HL-60 (cell line): ENCODE measurements around the gene ZNF648.
A peak's percentile ranks its signal among the peaks of the same experiment; 100 is the strongest.

ENCODE experiments used
- DNase-seq, 2 experiments: peaks; one replicate each; pipeline ENCODE4 v3.0.0-alpha.2; 2010 to 2020; ENCODE audit warnings: low read depth in 1 of 2, low spot score in 1 of 2
- H3K27ac ChIP-seq: fragments of 250-450 bp; sonication (Bioruptor Pico); replicated peaks from 2 replicates; pipeline ENCODE4 v1.5.1; 2020; ENCODE audit warnings: mild to moderate bottlenecking, moderate library complexity
- H3K27me3 ChIP-seq: fragments of 250-450 bp; sonication (Bioruptor Pico); 2 replicates; pipeline ENCODE4 v1.5.1; 2021; ENCODE audit warnings: mild to moderate bottlenecking, moderate library complexity; ENCODE audit not compliant: insufficient read depth, poor library complexity, severe bottlenecking
- H3K4me3 ChIP-seq: replicated peaks from 2 replicates; pipeline ENCODE4 v1.5.1; 2011; ENCODE audit warnings: mild to moderate bottlenecking, control low read depth, low read length; ENCODE audit not compliant: insufficient read depth
- GABPA ChIP-seq: IDR thresholded peaks from 2 replicates; pipeline ENCODE4 v1.6.1; 2012; ENCODE audit warnings: low read depth
- POLR2AphosphoS5 ChIP-seq: IDR thresholded peaks from 2 replicates; pipeline ENCODE4 v1.6.1; 2012; ENCODE audit warnings: low read depth
- SPI1 ChIP-seq: IDR thresholded peaks from 2 replicates; pipeline ENCODE4 v1.6.1; 2012; ENCODE audit warnings: low read depth, mild to moderate bottlenecking, borderline replicate concordance
- long read RNA-seq: library from polyadenylated mRNA; unstranded; transcript quantifications from one replicate; pipeline ENCODE4 v2.0.0, GENCODE V29; 2020
- TF ChIP-seq, protein P1 (sequence below): IDR thresholded peaks from 2 replicates; pipeline ENCODE4 v1.6.1; 2012; ENCODE audit warnings: low read depth; ENCODE audit not compliant: insufficient replicate concordance
- TF ChIP-seq, protein P2 (sequence below): IDR thresholded peaks from one replicate; pipeline ENCODE4 v1.5.1; 2011; ENCODE audit warnings: low read length, control low read depth, inconsistent platforms; ENCODE audit not compliant: insufficient read depth

The ZNF648 gene
- long read RNA-seq, result 0 reads

GRCh38 chr1:182061594-182061993 lies at the start of gene ZNF648:
Gene ZNF648, minus strand, starts transcription at chr1:182061712. Its CDS starts 3,702 bp downstream, at chr1:182058010.
- H3K27ac ChIP-seq, result no peak within 1 kb of the TSS
- TF ChIP-seq, protein P1, sequence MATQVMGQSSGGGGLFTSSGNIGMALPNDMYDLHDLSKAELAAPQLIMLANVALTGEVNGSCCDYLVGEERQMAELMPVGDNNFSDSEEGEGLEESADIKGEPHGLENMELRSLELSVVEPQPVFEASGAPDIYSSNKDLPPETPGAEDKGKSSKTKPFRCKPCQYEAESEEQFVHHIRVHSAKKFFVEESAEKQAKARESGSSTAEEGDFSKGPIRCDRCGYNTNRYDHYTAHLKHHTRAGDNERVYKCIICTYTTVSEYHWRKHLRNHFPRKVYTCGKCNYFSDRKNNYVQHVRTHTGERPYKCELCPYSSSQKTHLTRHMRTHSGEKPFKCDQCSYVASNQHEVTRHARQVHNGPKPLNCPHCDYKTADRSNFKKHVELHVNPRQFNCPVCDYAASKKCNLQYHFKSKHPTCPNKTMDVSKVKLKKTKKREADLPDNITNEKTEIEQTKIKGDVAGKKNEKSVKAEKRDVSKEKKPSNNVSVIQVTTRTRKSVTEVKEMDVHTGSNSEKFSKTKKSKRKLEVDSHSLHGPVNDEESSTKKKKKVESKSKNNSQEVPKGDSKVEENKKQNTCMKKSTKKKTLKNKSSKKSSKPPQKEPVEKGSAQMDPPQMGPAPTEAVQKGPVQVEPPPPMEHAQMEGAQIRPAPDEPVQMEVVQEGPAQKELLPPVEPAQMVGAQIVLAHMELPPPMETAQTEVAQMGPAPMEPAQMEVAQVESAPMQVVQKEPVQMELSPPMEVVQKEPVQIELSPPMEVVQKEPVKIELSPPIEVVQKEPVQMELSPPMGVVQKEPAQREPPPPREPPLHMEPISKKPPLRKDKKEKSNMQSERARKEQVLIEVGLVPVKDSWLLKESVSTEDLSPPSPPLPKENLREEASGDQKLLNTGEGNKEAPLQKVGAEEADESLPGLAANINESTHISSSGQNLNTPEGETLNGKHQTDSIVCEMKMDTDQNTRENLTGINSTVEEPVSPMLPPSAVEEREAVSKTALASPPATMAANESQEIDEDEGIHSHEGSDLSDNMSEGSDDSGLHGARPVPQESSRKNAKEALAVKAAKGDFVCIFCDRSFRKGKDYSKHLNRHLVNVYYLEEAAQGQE, result no peak
- TF ChIP-seq, protein P2, sequence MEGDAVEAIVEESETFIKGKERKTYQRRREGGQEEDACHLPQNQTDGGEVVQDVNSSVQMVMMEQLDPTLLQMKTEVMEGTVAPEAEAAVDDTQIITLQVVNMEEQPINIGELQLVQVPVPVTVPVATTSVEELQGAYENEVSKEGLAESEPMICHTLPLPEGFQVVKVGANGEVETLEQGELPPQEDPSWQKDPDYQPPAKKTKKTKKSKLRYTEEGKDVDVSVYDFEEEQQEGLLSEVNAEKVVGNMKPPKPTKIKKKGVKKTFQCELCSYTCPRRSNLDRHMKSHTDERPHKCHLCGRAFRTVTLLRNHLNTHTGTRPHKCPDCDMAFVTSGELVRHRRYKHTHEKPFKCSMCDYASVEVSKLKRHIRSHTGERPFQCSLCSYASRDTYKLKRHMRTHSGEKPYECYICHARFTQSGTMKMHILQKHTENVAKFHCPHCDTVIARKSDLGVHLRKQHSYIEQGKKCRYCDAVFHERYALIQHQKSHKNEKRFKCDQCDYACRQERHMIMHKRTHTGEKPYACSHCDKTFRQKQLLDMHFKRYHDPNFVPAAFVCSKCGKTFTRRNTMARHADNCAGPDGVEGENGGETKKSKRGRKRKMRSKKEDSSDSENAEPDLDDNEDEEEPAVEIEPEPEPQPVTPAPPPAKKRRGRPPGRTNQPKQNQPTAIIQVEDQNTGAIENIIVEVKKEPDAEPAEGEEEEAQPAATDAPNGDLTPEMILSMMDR, result no peak
- TF ChIP-seq GABPA (no peak), SPI1 (no peak), POLR2AphosphoS5 (no peak)
- H3K4me3 ChIP-seq, result no peak within 1 kb of the TSS
- DNase-seq, result no peak
- H3K27me3 ChIP-seq, result no peaks in the 10 kb centered on the region

- Histone ChIP-seq H3K4me3 (no peak overlapping the region), H3K27ac (no peak overlapping the region), H3K27me3 (no peaks in the 10 kb centered on the region)
- no peak for DNase-seq
- TF ChIP-seq, protein P1, result peak; percentile 87
- no peak for TF ChIP-seq GABPA
Measured at GRCh38 chr1:182110635-182111034, 49.1 kb upstream of the ZNF648 start.

- Histone ChIP-seq H3K27me3 (no peaks in the 10 kb centered on the region), H3K27ac (no peak overlapping the region), H3K4me3 (no peak overlapping the region)
- DNase-seq, result no peak
- TF ChIP-seq GABPA (no peak), SPI1 (no peak), POLR2AphosphoS5 (no peak)
- TF ChIP-seq, protein P2, result no peak
- TF ChIP-seq, protein P1, result no peak
Measured at GRCh38 chr1:182109771-182110170, 48.3 kb upstream of the ZNF648 start.
